Duodenal mucosa (tissue), 2 donors: Measurements from ENCODE around the gene TNC.

Experiments used
- H3K27ac ChIP-seq: one replicate; pipeline ENCODE4 v1.7.0; 2013; ENCODE audit warnings: low read depth, low read length
- H3K27me3 ChIP-seq, 2 donors: one replicate each; pipeline ENCODE4 v1.7.0; 2013; ENCODE audit warnings: low read length in 2 of 2, control low read depth in 1 of 2; ENCODE audit not compliant: insufficient read depth in 2 of 2, control insufficient read depth in 1 of 2
- H3K36me3 ChIP-seq, 2 donors: one replicate each; pipeline ENCODE4 v1.7.0; 2013; ENCODE audit warnings: low read length in 2 of 2, control low read depth in 1 of 2; ENCODE audit not compliant: insufficient read depth in 2 of 2, control insufficient read depth in 1 of 2
- H3K4me1 ChIP-seq, 2 donors: one replicate each; pipeline ENCODE4 v1.7.0; 2013; ENCODE audit warnings: low read length in 2 of 2, control low read depth in 1 of 2; ENCODE audit not compliant: insufficient read depth in 2 of 2, control insufficient read depth in 1 of 2
- H3K4me3 ChIP-seq, 2 donors: one replicate each; pipeline ENCODE4 v1.7.0; 2013; ENCODE audit warnings: low read length in 2 of 2, low read depth in 1 of 2
- H3K9ac ChIP-seq, 2 donors: one replicate each; pipeline ENCODE4 v1.7.0; 2013; ENCODE audit warnings: low read length in 2 of 2, low read depth in 1 of 2
- H3K9me3 ChIP-seq, 2 donors: one replicate each; pipeline ENCODE4 v1.7.0; 2013; ENCODE audit warnings: low read length in 2 of 2, control low read depth in 1 of 2; ENCODE audit not compliant: control insufficient read depth in 1 of 2

Gene TNC

DNA sequence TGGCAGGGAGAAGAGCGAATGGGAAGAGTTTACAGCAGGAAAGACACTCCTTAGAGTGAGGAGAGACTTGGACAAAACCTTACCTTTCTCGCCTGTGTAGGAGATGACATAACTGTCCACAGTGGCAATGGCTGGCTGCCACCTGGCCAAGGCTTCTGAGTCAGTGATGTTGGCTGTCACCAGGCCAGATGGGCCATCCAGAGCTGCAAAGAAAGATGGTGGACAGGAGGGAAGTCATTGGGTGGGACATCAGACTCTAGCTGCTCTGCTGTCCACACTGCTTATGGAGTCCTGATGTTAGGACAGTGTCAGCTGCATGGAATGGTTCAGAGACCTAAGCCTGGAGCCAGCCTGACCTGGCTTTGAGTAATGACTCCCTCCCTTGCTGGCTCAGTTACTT, 79.8 kb downstream of the TNC start:
- H3K27ac ChIP-seq, result no peak overlapping the region
- H3K9ac ChIP-seq, result no peak overlapping the region
- no peak overlapping the region for H3K4me3 ChIP-seq
- no peaks in the 10 kb centered on the region for H3K36me3 ChIP-seq
- H3K4me1 ChIP-seq, result peaks cover 5 to 11% of the 10 kb centered on the region in 2 donors
- no peaks in the 10 kb centered on the region for H3K27me3 ChIP-seq
- H3K9me3 ChIP-seq, result no peaks in the 10 kb centered on the region

DNA sequence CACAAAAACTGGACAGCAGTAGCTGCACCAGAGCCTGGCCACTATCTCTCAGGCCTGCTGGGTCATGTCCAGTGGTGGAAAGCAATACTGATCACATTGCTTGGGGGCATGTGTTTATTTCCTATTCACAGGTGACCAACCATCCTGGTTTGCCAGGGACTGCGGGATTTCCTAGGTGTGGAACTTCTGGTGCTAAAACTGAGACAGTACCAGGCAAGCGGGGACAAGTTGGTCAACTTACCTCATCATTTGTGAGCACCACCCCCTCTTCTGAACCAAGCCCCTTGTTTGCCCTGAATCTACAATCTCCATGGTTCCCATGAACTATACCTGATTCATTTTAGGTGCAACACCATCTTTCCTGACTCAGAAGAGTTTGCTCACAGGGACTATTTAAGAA, 81.3 kb downstream of the TNC start:
- Histone ChIP-seq H3K36me3 (no peaks in the 10 kb centered on the region), H3K27me3 (no peaks in the 10 kb centered on the region), H3K4me3 (no peak overlapping the region), H3K27ac (no peak overlapping the region), H3K9me3 (no peaks in the 10 kb centered on the region), H3K4me1 (peaks cover 5 to 11% of the 10 kb centered on the region in 2 donors), H3K9ac (no peak overlapping the region)

DNA sequence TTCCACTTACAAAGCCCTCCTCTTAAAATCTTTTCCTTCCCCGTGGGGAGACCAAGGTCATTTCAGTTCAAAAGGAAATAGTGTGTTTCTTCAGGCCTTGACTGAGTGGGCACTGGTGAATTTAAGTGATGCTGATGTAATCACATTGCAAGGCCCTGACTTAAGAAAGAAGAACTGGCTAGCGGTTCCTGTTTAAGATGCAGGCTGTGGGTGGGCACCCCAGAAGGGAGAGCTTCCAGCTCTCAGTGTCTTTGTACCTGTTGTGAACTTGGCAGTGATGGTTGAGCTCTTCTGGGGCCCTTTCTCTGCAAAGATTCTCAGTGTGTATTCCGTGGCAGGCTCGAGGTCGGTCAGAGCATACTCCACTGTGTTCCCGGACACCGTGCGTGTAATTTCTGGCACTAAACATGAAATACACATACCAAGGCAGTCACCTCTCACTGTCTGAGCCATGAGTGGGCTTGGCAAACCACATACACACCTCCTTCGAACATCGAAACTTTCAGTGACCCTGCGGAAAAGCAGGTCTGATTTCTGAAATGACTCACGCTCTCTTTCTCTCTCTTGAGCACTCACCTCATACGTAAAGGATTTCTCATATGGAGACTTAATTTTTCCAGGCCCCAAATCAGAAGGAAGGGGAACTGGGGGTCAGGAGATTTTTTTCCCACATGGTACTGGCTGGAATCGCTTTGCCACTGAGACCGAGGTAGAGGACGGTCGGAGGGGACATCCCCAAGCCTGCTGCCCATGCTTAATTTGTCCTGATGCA, 81.9 kb downstream of the TNC start:
- Histone ChIP-seq H3K4me3 (no peak overlapping the region), H3K4me1 (peaks cover 5 to 11% of the 10 kb centered on the region in 2 donors), H3K9me3 (no peaks in the 10 kb centered on the region), H3K27ac (no peak overlapping the region), H3K27me3 (no peaks in the 10 kb centered on the region), H3K9ac (no peak overlapping the region), H3K36me3 (no peaks in the 10 kb centered on the region)

DNA sequence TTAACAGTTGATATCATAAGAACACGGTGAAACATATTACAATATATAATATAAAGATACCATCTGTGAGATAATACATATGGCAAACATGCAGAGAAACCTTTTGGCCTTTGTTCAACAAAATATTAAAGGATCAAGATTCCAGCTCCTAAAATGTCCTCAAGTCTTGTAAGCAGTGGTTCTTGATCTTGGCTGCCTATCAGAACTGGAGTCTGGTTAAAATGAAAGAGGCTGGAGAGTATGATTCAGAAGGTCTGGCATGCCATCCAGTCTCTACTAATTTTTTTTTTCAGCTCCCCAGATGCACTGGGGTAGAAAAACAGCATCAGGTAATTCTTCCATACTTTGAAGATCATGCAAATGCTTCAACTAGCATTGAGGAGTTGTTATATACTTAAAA, 83.2 kb downstream of the TNC start:
- peaks cover 5 to 11% of the 10 kb centered on the region in 2 donors for H3K4me1 ChIP-seq
- H3K9ac ChIP-seq, result no peak overlapping the region
- no peaks in the 10 kb centered on the region for H3K36me3 ChIP-seq
- no peak overlapping the region for H3K4me3 ChIP-seq
- H3K27ac ChIP-seq, result no peak overlapping the region
- no peaks in the 10 kb centered on the region for H3K27me3 ChIP-seq
- H3K9me3 ChIP-seq, result no peaks in the 10 kb centered on the region

DNA sequence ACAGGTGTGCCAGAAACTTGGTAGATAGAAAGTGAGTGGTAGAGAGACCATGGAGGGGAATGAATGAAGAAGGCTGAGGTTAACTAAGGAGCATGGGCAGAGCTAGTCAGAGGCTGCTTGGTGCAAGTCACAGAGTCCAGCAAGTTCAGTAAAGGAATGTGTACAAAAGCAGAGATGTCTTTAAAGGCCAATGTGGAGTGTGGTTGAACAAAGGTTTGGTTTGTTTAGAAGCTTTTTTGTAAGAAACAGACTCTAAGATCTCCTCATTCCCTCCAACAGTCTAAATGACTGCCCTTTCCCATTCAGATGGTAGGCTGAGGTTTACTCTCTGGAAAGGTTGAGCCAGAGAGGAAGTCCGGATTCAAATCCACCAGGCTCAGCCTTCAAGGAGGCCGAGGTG, 84.2 kb downstream of the TNC start:
- Histone ChIP-seq H3K27ac (no peak overlapping the region), H3K9ac (no peak overlapping the region), H3K4me1 (peaks cover 5 to 11% of the 10 kb centered on the region in 2 donors), H3K9me3 (no peaks in the 10 kb centered on the region), H3K27me3 (no peaks in the 10 kb centered on the region), H3K4me3 (no peak overlapping the region), H3K36me3 (no peaks in the 10 kb centered on the region)

DNA sequence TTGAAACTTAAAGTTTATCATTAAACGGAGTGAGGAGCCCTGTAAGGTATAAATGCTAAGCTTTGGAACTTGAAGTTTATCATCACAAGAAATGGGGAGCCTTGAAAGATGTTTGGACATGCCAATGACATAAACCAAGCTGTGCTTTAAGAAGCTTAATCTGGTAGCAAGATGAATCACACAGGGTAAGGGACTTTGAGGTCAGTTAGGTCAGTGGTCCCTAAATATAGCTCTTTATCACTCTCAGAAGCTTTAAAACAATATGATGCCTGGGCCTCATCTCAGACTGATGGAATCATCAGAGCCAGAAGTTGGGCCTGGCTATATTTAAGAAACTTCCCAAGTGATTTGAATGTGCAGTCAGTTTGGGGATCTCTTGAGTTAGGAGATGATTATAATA, 85.7 kb downstream of the TNC start:
- Histone ChIP-seq H3K4me3 (no peak overlapping the region), H3K27ac (no peak overlapping the region)

DNA sequence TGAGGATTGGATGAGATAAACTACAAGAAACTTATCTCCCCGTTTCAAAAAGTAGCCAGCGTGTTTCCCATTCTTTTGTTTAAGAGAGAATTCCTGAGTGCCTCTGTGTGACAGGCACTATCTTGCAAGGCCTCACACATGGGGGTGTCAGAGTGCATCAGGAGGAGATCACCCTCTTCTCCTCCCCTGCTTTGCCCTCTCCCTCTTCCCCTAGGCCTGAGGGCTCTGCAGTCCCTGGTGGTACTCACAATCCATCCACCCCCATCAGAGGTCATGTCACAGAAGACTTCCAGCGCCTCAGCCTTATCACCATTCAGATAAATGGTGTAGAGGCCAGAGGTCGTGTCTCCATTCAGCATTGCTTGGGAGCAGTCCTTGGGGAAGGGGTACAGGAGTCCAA, 88.0 kb downstream of the TNC start:
- Histone ChIP-seq H3K36me3 (no peaks in the 10 kb centered on the region), H3K27ac (no peak overlapping the region), H3K9me3 (no peaks in the 10 kb centered on the region), H3K27me3 (no peaks in the 10 kb centered on the region), H3K9ac (no peak overlapping the region), H3K4me3 (no peak overlapping the region), H3K4me1 (peaks cover 0 to under 1% of the 10 kb centered on the region in 2 donors)

More for the DNA sequence above, 85.7 kb downstream of the TNC start:
- H3K27me3 ChIP-seq, result no peaks in the 10 kb centered on the region
- no peak overlapping the region for H3K9ac ChIP-seq
- H3K36me3 ChIP-seq, result no peaks in the 10 kb centered on the region
- H3K9me3 ChIP-seq, result no peaks in the 10 kb centered on the region
- H3K4me1 ChIP-seq, result peaks cover 5 to 11% of the 10 kb centered on the region in 2 donors

DNA sequence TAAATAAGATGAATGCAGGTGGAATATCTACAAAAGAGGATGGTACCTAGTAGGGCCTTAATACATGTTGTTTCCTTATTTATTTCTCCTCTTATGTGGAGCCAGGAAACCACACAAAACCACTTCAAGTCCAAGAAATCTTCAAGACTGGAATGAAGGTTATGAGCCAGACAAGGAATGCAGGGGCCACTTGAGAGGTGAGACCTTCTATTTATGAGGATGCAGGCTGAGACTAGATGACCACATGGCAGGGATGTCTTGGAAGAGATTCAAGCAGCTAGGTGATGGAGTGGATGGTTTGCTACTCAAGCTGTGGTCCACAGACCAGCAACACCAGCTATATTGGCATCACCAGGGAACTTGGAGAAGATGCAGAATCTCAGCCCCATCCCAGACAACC, 92.2 kb downstream of the TNC start:
- Histone ChIP-seq H3K27ac (no peak overlapping the region), H3K9me3 (no peaks in the 10 kb centered on the region), H3K36me3 (no peaks in the 10 kb centered on the region), H3K4me1 (no peaks in the 10 kb centered on the region), H3K4me3 (no peak overlapping the region), H3K9ac (no peak overlapping the region), H3K27me3 (no peaks in the 10 kb centered on the region)

DNA sequence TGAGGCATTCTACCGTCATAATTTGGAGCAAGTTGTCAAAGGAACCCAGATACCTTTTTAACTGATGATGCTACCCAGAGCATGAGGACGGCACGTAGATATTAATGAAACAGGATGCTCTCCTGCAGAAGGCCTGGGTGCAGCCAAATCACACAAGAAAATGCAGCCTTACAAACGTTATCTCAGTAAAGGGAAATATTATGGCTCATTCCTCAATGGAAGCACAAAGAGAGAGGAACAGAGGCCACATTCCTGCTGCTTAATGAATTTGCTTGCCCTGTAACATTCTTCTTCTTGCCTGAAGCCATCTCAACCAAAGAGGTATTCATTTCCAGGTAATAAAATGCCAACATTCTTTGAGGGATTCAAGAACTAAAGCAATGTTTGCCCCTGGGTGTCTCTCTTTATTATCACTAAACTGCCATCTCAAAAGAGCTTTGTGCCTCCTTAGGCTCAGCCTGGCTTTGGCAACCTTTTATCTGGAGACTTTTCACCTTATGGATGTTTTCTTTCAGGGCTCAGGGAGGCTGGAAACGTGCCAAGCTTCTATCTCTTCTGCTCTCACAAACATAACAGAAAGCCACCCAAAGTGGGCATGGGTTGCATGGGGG, 92.9 kb downstream of the TNC start:
- no peaks in the 10 kb centered on the region for H3K36me3 ChIP-seq
- H3K9me3 ChIP-seq, result no peaks in the 10 kb centered on the region
- H3K4me1 ChIP-seq, result no peaks in the 10 kb centered on the region
- H3K27me3 ChIP-seq, result no peaks in the 10 kb centered on the region
- no peak overlapping the region for H3K9ac ChIP-seq
- H3K27ac ChIP-seq, result no peak overlapping the region
- H3K4me3 ChIP-seq, result no peak overlapping the region

DNA sequence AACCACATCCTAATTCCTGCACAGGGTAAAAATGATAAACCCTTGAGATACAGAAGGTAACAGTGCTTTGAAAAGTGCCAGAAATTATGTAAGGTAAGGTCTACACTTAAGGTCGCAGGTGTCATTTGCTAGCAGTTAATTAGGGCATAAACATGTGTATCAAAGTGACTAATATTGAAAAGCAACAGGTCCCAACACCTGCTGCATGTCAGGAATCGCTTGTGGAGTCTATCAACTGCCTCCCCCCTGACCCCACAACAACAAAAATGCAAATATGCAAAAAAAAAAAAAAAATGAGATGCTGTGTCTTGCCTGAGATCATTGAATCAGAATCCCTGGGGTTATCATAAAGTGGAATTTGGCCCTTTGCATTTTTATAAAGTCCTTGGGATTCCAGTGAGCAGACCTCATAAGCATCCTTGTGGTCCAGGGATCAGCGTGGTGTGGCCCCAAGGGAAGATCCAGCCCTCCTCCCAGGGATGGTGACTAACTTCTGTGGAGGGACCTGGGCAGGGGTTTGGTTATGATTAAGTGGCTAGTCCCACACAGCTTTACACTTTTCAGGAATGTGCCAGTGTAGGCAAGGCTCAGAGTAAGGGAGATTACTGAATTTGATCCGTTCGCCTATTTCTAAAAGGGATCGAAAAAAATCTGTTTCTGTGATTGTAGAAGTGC, 95.1 kb downstream of the TNC start:
- Histone ChIP-seq H3K4me3 (no peak overlapping the region), H3K36me3 (no peaks in the 10 kb centered on the region), H3K27ac (no peak overlapping the region), H3K4me1 (no peaks in the 10 kb centered on the region), H3K9ac (no peak overlapping the region), H3K27me3 (no peaks in the 10 kb centered on the region), H3K9me3 (no peaks in the 10 kb centered on the region)
